AG08396 (cell line): ENCODE results near the gene ST3GAL6.

ENCODE experiments used
- DNase-seq: peaks from one replicate; pipeline ENCODE4 v3.0.0; 2012; ENCODE audit warnings: low spot score, mixed read lengths

ST3GAL6 gene

GRCh38 chr3:98777286-98777685, 14.1 kb downstream of the ST3GAL6 start:
- DNase-seq = no peak

DNA sequence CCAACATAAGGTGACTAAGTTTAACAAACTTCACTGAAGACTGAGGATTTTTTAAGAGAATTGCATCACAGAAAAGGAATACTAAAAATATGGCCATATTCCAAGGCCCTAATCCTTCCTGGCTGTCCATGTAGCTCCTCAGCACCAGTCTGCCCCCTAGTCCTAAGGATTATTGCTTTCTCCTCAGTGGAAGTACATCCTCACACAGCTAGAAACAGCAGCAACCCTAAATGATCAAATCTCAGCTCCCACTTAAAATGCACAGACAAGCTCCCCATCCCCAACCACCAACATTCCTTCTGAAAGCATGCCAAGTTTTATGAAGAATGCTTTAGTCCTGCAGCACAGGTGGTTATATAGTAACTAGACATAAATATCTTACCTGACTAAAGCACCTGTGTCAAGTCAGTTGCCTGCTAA, 14.7 kb downstream of the ST3GAL6 start:
- DNase-seq = no peak

- DNase-seq = no peak
Observed at GRCh38 chr3:98778383-98778782, 15.2 kb downstream of the ST3GAL6 start.

DNA sequence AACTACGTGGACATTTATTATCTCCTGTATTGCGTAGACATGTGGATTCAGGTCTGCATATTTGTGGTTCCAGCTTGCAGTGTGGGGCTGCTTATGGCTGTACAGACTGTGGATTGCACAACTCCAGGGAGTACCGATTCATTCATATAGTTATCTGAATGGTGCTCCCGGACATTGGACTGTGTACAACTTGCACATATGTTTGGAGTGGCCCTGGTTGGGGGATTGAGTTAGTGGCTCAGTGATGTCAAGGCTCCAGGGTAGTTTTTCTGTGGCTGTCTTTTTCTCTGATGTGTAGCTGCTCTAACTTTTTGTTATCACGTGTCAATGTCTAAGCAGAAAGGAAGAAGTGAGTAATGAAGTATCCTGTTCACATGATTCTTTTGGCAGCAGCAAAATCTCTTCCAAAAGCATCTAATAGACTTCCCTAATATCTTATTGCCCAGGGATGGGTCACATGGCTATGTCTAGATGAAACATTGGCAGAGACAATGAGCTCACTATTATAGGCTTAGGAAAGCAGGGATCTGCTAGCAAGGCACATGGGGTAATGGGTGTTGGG, 15.8 kb downstream of the ST3GAL6 start:
- peak; percentile 23 for DNase-seq

DNA sequence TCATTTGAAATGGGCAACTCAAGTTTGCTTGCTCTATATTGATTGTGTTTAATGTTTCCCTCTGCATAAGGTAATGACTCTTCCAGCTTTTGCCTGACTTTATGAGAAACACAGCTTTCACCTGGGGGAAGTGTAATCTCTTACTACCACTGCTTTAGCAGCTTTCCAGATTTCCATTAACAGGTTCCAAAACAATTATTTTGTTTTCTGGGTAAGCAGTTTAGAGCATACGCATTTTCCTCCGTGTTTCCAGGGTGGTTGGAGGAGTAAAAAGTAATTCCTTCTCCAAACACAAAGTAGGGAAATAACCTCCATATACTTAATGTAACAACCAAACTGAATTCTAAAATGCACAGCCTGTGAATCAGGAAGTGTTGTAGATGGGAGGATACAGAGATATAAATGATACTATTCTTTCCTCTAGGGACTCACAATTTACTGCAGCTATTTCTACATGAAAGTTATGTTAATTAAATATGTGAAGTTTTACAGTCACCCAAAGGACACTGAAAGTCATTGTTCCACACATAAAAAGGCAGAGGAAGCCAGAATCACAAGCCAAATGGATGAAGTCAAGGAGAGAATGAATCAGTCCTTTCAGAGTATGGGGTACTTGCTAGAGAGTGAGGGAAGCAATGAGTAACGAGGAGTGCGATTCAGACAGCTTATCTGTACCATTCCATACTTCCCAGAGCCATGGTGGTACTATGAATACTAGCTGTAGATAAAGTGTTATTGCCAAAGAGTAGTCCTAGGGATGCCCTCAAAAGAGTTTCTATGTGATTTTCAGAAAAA, 16.6 kb downstream of the ST3GAL6 start:
- no peak for DNase-seq

- DNase-seq = no peak
Observed at GRCh38 chr3:98780343-98780742, 17.2 kb downstream of the ST3GAL6 start.

GRCh38 chr3:98782824-98783500, 19.8 kb downstream of the ST3GAL6 start:
- DNase-seq = no peak

DNA sequence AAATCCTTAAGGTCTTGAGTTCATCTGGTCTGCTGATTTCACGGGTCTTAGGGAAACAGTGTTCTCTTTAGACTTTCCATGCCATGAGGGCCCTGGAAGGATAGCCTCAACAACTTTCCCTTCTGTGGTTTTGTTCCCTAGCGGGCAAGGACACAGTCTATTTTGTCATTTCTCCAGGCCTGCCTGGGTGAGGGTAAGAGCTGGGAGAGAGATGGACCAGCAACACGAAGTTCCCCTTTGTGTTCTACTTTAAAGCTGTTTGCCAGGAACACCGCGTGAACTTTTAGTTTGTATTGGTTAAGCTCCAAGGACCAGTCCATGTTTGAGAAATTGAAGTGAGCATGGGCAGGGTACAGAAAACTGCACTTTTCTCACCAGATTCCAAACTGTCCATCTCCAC, 20.9 kb downstream of the ST3GAL6 start:
- no peak for DNase-seq

GRCh38 chr3:98784666-98785600, 21.8 kb downstream of the ST3GAL6 start:
- DNase-seq = peak; percentile 48

DNA sequence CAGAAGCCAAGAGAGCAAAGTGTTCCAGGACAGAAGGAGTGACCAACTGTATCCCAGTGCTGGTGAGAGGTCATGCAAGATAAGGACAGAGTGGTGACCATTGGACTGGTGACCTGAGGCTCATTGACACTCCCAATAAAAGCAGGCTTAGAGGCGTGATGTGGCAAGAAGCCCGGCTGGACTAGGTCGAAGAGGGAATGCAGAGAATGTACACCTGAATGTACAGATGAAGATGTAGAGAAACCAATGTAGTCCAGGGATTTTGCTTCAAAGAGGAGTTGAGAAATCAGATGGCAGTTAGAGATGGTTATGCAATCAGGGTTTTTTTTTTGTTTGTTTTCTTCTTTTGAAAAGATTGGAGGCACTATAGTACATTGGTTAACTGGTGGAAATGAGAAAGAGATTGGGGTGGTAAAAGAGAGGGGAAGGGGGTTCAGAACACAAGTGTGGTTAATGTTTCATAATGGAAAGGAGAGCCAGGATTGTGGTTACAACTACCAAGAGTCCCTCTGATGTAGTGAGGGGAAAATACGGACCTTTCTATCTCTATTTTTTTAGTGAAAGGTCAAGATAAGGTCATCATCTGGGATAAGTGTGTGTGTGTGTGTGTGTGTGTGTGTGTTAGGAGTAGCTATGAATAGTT, 23.3 kb downstream of the ST3GAL6 start:
- DNase-seq = no peak

- no peak for DNase-seq
Observed at GRCh38 chr3:98787181-98787580, 24.0 kb downstream of the ST3GAL6 start.

GRCh38 chr3:98788651-98789050, 25.5 kb downstream of the ST3GAL6 start:
- no peak for DNase-seq

DNA sequence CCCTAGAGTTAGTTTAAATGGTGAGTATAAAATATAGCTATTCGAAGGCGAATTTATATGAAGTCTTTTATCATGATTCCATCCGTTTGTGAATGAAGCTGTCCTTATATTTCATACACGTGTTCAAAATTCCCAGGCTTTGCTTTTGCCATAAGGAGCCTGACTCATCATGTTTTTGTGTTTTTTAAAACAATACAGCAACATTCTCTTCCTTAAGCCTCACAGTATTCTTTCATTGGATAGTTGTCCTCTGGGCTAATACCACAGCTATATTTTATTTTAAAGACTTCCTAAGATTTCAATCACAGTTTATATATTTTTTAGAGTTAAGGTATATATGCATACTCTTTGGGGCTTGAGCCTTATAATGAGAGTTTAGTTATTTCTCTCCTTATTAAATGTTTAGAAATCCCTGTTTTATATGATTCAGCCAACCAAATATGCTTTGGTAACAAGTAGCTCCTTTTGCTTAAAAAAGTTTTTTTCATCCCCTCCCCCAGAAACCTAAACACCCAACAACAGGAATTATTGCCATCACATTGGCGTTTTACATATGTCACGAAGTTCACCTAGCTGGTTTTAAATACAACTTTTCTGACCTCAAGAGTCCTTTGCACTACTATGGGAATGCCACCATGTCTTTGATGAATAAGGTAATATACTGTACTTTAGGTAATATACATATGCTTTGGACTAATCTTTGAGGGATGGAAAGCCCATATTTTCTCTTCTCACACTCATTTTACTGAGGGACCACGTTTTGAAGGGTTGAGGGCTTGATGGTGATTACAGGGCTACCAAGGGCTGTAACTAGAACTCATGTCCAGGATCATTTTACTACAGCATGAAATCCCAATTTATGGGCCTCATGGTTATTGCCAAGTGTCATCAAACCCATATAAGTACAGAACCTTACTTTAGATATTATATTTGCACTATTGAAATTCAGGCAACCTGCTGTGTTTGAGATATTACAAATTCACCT, 28.5 kb downstream of the ST3GAL6 start:
- no peak for DNase-seq

DNA sequence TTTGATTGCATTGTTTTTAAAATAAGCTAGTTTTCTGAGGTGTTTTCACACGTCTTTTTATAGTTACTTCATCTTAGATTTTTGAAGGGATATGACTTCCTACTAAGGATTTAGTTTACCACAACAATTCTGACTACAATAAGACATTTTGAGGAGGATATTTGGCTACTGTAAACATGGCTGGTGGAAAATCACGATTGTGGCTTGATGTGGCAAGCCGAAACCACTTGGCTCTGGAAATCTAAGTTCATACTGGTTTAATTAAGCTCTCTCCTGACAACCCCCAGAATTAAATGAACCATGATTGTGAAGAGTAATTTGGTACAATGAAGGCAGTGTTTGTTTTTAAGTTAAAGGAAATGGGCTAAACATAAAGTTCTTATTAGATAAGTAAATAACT, 30.8 kb downstream of the ST3GAL6 start:
- DNase-seq = no peak

DNA sequence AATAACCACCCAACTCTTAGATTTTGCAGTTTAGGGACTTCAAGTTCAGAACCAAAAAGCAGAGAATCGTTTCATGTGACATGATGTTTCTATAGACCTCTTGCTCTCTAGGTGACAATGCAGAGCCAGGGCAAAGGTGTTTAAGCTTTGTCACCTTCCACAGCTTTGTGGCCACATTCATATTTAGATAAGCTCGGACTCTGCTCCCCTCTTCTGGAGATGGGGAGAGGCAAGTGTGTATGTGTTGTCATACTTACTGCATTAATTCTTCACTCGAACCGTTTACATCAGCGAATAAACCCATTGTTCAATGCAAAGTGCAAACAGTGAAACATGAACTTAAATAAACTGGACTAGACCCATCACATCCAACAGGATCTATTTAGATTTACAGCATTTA, 33.2 kb downstream of the ST3GAL6 start:
- no peak for DNase-seq

DNA sequence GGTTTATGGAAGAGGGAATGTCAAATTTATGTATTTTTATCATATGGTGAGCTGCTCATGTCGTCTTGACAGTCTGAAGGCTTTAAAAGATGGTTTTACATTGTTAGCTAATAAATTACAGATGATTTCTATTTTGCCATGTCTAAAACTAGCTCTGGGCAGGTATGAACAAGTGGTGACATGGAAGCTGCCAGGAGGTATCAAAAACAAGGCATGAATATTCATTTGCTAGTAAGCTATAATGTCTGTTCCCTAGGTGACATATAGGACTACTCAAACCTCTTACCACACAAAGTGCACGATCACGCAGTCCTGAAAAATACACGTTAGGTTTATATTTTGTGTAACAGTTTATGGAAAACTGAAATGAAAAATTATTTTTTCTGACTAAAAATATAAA, 34.8 kb downstream of the ST3GAL6 start:
- no peak for DNase-seq

- no peak for DNase-seq
Observed at GRCh38 chr3:98798820-98799219, 35.7 kb downstream of the ST3GAL6 start.

DNA sequence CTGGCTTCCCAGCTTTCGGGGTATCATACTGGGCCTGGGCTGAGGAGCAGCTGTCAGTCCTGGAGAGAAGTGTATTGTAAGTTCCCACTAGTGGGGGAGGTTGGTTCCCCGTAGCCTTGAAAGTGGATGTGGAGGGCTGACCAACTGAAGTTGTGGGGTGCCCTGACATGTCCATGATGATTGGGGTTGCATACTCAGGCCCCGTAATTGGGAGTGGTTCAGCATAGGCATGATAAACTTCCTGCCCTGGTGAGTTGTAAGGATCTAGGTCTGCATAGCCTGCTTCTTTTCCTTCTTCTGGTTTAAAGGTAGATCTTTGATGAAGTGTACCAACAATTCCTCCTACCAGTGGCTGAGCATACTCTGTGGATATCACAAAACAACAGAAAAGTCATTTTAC, 36.3 kb downstream of the ST3GAL6 start:
- DNase-seq = no peak

DNA sequence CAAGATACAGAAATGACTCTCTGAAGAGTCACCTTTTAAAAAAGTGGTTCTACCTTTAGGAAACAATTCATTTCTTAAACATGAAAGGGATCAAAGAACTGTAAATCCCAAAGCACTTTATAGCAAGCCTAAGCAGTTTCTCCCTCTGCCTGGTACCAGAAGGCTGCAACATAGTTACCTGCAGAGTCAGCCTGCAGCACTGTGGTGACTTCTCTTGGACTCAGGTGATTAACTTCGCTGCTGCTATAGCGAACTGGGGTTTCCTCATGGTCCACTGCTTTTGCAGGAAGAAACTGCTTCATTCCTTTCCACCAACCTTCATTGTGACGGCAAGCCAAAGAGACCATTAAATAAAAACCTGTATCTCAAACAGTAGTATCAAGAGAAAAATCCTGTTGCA, 37.3 kb downstream of the ST3GAL6 start:
- DNase-seq = no peak

GRCh38 chr3:98801043-98801747, 38.1 kb downstream of the ST3GAL6 start:
- DNase-seq = no peak
